Measurements from ENCODE around the gene GPAM.
"Not testable (repeated sequence)": the region's sequence is repeated elsewhere in the genome, so short reads cannot be mapped to it uniquely, and the experiment has no call there.

The GPAM gene

GRCh38 chr10:112216966-112217365, 33.4 kb upstream of the GPAM start:
- no peak for DNase-seq (ENCODE audit: low read depth in 3 of 3, low spot score in 1 of 3)

GRCh38 chr10:112216151-112216550, 32.6 kb upstream of the GPAM start:
- DNase-seq (ENCODE audit: low read depth in 3 of 3, low spot score in 1 of 3): no peak

GRCh38 chr10:112215342-112215774, 31.8 kb upstream of the GPAM start:
- no peak for DNase-seq (ENCODE audit: low read depth in 3 of 3, low spot score in 1 of 3)

GRCh38 chr10:112214298-112214926, 30.8 kb upstream of the GPAM start:
- DNase-seq (ENCODE audit: low read depth in 3 of 3, low spot score in 1 of 3): no peak

- no peak for DNase-seq (ENCODE audit: low read depth in 3 of 3, low spot score in 1 of 3)
Measured at GRCh38 chr10:112213836-112214235, 30.3 kb upstream of the GPAM start.

- DNase-seq (ENCODE audit: low read depth in 3 of 3, low spot score in 1 of 3): no peak
Measured at GRCh38 chr10:112213098-112213823, 29.7 kb upstream of the GPAM start.

- DNase-seq (ENCODE audit: low read depth in 3 of 3, low spot score in 1 of 3): no peak
Measured at GRCh38 chr10:112210666-112211065, 27.1 kb upstream of the GPAM start.

- no peak for DNase-seq (ENCODE audit: low read depth in 3 of 3, low spot score in 1 of 3)
Measured at GRCh38 chr10:112209684-112210131, 26.1 kb upstream of the GPAM start.

- DNase-seq (ENCODE audit: low read depth in 3 of 3, low spot score in 1 of 3): no peak
Measured at GRCh38 chr10:112208997-112209396, 25.4 kb upstream of the GPAM start.

GRCh38 chr10:112208292-112208691, 24.7 kb upstream of the GPAM start:
- DNase-seq (ENCODE audit: low read depth in 3 of 3, low spot score in 1 of 3): no peak

GRCh38 chr10:112203328-112204076, 19.9 kb upstream of the GPAM start:
- DNase-seq (ENCODE audit: low read depth in 3 of 3, low spot score in 1 of 3): no peak

- no peak for DNase-seq (ENCODE audit: low read depth in 3 of 3, low spot score in 1 of 3)
Measured at GRCh38 chr10:112202561-112203241, 19.1 kb upstream of the GPAM start.

- DNase-seq (ENCODE audit: low read depth in 3 of 3, low spot score in 1 of 3): no peak
Measured at GRCh38 chr10:112202076-112202475, 18.5 kb upstream of the GPAM start.

GRCh38 chr10:112201334-112201733, 17.8 kb upstream of the GPAM start:
- DNase-seq (ENCODE audit: low read depth in 3 of 3, low spot score in 1 of 3): no peak

- not testable (repeated sequence) for DNase-seq (ENCODE audit: low read depth in 3 of 3, low spot score in 1 of 3)
Measured at GRCh38 chr10:112200259-112200658, 16.7 kb upstream of the GPAM start.

- DNase-seq (ENCODE audit: low read depth in 3 of 3, low spot score in 1 of 3): not testable (repeated sequence)
Measured at GRCh38 chr10:112197662-112198061, 14.1 kb upstream of the GPAM start.

- no peak for DNase-seq (ENCODE audit: low read depth in 3 of 3, low spot score in 1 of 3)
Measured at GRCh38 chr10:112195224-112195623, 11.7 kb upstream of the GPAM start.

GRCh38 chr10:112191791-112192190, 8.2 kb upstream of the GPAM start:
- DNase-seq (ENCODE audit: low read depth in 3 of 3, low spot score in 1 of 3): no peak

- DNase-seq (ENCODE audit: low read depth in 3 of 3, low spot score in 1 of 3): no peak
Measured at GRCh38 chr10:112191041-112191590, 7.6 kb upstream of the GPAM start.

GRCh38 chr10:112189465-112189864, 5.9 kb upstream of the GPAM start:
- DNase-seq (ENCODE audit: low read depth in 3 of 3, low spot score in 1 of 3): no peak

- no peak for DNase-seq (ENCODE audit: low read depth in 3 of 3, low spot score in 1 of 3)
Measured at GRCh38 chr10:112187527-112187926, 4.0 kb upstream of the GPAM start.

All from stimulated activated CD4-positive, alpha-beta T cell treated with anti-CD3 and anti-CD28 coated beads, TNF-alpha, amount 100 ng/mL, for 1 hour (primary cell).